Measurements from ENCODE around the gene ANKRD9. TPM values are rescaled to one million over a fixed set of nuclear protein-coding genes. Genes with fewer than 3 reads are reported as not detected.

Gene ANKRD9
- total and polyA plus RNA-seq, 12 donors, result 94.4 to 264 (median 120) TPM

- ATAC-seq, result no peak
- no peak overlapping the region for H3K4me3 ChIP-seq
- H3K4me1 ChIP-seq, result peaks cover 0 to 15% (median 8%) of the 10 kb centered on the region in 9 donors
- H3K36me3 ChIP-seq, result peaks cover 0 to 8% (median 0%) of the 10 kb centered on the region in 9 donors
- no peaks in the 10 kb centered on the region for H3K27me3 ChIP-seq
- DNase-seq, result no peak
- intact Hi-C loops (cut with DNase I), result no loop called here
- no peak overlapping the region for H3K27ac ChIP-seq
- TF ChIP-seq, protein P1, sequence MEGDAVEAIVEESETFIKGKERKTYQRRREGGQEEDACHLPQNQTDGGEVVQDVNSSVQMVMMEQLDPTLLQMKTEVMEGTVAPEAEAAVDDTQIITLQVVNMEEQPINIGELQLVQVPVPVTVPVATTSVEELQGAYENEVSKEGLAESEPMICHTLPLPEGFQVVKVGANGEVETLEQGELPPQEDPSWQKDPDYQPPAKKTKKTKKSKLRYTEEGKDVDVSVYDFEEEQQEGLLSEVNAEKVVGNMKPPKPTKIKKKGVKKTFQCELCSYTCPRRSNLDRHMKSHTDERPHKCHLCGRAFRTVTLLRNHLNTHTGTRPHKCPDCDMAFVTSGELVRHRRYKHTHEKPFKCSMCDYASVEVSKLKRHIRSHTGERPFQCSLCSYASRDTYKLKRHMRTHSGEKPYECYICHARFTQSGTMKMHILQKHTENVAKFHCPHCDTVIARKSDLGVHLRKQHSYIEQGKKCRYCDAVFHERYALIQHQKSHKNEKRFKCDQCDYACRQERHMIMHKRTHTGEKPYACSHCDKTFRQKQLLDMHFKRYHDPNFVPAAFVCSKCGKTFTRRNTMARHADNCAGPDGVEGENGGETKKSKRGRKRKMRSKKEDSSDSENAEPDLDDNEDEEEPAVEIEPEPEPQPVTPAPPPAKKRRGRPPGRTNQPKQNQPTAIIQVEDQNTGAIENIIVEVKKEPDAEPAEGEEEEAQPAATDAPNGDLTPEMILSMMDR (IDR thresholded peaks at IDR 0.05), result no peak
- peaks cover 0 to 8% (median 0%) of the 10 kb centered on the region in 11 donors for H3K9me3 ChIP-seq
- 97 to 98% methylated on average over 4 of the region's 4 CpGs for WGBS, 2 donors
Measured at GRCh38 chr14:102481371-102481770, 28.2 kb downstream of the ANKRD9 start.

DNA sequence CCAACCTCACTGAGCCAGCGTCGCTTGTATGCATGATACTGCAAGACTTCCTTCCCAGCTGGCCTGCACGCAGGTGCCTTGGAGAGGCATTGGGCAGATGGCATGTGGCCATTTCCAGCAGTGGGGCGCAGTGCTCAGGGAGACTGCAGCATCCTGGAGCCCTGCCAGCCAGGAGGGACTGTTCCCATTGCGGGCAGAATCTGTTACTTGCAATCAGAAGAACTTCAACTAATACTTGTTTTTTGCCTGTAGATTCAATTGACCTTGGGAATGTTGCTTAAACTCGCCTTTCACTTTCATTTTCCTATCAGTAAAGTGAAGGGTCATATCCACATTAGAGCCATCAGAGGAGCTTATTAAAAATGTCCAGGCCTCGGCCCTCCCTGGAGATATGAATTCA is 29.8 kb downstream of the ANKRD9 start:
- DNase-seq, result peak in 1 of 2 donors; percentile 72
- TF ChIP-seq, protein P1 (IDR thresholded peaks at IDR 0.05), result no peak
- Histone ChIP-seq H3K27ac (peak overlapping the region; percentile 11 to 71 (median 58)), H3K4me3 (peak overlapping the region in 5 of 10 donors; percentile 12 to 33 (median 14)), H3K9me3 (peaks cover 0 to 8% (median 0%) of the 10 kb centered on the region in 11 donors), H3K4me1 (peaks cover 0 to 26% (median 14%) of the 10 kb centered on the region in 9 donors), H3K36me3 (peaks cover 0 to 8% (median 0%) of the 10 kb centered on the region in 9 donors), H3K27me3 (no peaks in the 10 kb centered on the region)
- ATAC-seq, result peak; percentile 25 to 68 (median 58)
- intact Hi-C loops (cut with DNase I), result no loop called here
- WGBS, 2 donors, result 26% methylated on average over 7 of the region's 7 CpGs

- no peak for DNase-seq
- WGBS, 2 donors, result 98 to 99% methylated on average over 2 of the region's 2 CpGs
- TF ChIP-seq, protein P1 (IDR thresholded peaks at IDR 0.05), result no peak
Measured at GRCh38 chr14:102479107-102479506, 30.5 kb downstream of the ANKRD9 start.

GRCh38 chr14:102474934-102475333 is 34.6 kb downstream of the ANKRD9 start:
- TF ChIP-seq, protein P1 (IDR thresholded peaks at IDR 0.05), result no peak
- peak overlapping the region in 9 of 10 donors; percentile 18 to 68 (median 55) for H3K27ac ChIP-seq
- ATAC-seq (peak; percentile 88 to 96 (median 94)), DNase-seq (peak; percentile 78 to 84)
- no peaks in the 10 kb centered on the region for H3K9me3 ChIP-seq
- H3K36me3 ChIP-seq, result peaks cover 0 to 22% (median 8%) of the 10 kb centered on the region in 9 donors
- intact Hi-C loops (cut with DNase I), result no loop called here
- peaks cover 0 to 23% (median 18%) of the 10 kb centered on the region in 9 donors for H3K4me1 ChIP-seq
- no peaks in the 10 kb centered on the region for H3K27me3 ChIP-seq
- H3K4me3 ChIP-seq, result peak overlapping the region in 3 of 10 donors; percentile 7 to 18 (median 12)
- 33 to 46% methylated on average over 5 of the region's 5 CpGs for WGBS, 2 donors

More at GRCh38 chr14:102479107-102479506, 30.5 kb downstream of the ANKRD9 start:
- no peak for ATAC-seq
- H3K36me3 ChIP-seq, result peaks cover 0 to 8% (median 0%) of the 10 kb centered on the region in 9 donors
- H3K4me3 ChIP-seq, result no peak overlapping the region
- peaks cover 0 to 28% (median 18%) of the 10 kb centered on the region in 9 donors for H3K4me1 ChIP-seq
- H3K27me3 ChIP-seq, result no peaks in the 10 kb centered on the region
- peaks cover 0 to 8% (median 0%) of the 10 kb centered on the region in 11 donors for H3K9me3 ChIP-seq
- intact Hi-C loops (cut with DNase I), result no loop called here
- peak overlapping the region in 9 of 10 donors; percentile 11 to 71 (median 63) for H3K27ac ChIP-seq

All from heart right ventricle (tissue), 16 donors.